GM10847 (cell line): ENCODE results near the gene JPH4.

Experiments
- POLR2A ChIP-seq: IDR thresholded peaks from 2 replicates; pipeline ENCODE4 v1.6.1; 2011; ENCODE audit not compliant: insufficient read length; ENCODE audit errors: extremely low read depth

Gene JPH4

DNA sequence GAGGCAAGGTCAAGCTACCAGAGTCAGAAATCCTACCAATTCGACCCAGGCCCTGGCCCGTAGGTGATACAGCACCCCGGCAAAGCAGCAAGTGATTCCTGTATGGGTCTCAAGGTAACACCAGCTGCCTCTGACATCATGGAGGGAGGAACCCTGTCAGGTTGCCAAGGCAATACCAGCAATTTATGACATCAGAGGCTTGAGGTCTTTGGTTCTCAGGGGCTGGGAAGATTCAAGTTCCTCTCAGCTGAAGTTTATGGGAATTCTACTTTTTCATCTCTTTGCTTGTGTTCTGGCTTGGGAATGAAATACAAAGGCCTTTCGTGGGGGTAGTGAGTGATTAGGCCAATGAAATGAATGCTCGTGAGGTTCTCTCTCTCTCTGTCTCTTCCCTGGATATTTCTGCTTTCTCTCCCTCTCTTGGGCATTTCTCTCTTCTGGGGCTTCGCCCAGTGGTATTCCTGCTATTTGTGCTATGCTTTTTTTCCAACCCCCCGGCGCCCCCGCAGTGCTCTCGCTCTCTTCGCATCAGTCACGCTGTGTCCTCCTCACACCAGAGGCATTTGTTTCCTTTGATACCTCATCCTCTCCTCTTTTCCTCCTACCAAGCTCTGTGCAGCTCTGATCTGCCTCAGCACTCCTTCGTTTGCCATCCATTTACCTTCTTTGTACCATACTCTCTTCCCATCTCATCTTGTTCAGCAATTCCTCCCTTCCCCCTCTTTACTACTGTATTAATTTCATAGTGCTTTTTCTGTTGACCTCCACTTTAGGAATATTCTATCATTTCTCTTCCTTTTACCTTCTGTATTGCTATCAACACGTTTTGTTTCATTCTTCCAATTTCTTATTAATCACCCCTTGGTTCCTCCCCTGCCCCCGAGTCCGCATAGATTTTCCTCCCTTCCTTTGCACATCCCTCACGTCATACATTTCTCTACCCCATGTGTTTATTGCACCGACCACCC lies 30.0 kb downstream of the JPH4 start:
- TF ChIP-seq POLR2A = no peak

DNA sequence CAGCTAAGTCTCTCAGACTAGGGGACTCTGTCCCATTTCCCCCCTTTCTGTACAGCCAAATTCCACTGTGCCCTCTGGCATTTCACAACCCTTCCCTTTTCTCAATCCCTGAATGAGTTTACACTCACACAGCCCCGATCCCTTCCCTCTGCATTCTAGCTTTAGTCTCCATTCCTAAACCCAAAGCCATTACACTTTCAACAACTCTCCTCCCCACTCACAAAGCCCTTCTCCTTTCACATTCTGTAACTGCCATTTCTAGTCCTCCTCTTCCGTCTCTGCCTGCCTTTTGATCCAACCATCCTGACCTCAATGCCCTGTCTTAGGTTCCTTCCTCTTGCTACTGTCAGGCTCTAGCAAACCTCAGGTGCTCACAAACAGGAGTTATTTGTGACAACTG lies 30.7 kb downstream of the JPH4 start:
- no peak for TF ChIP-seq POLR2A

DNA sequence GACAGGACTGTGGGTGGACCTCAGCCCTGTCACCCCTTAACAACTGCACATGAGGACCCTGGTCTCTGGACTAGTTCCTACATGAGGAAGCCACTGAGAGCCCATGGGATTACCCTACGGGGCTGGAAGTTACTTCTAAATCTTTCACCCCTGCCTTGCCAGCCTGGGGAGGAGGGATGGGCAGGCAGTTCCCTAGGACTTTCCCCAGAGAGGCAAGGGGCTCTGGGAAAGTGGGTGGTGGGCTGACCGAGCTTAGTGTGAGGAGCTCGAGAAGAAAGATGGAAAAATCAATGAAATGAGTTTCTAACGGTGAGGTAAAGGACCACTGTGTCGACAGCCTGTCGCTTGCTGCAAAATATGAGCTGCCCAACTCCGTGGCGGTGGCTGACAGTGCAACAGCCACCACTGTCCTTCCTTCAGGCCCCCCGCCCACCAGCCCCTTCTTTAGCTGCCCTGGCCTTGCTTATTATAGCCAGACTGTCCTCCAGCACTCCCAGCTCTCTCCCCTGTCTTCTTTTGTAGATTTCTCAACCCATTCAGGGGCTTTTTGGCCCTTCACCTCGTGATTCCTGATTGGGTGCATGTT lies 32.0 kb downstream of the JPH4 start:
- no peak for TF ChIP-seq POLR2A

DNA sequence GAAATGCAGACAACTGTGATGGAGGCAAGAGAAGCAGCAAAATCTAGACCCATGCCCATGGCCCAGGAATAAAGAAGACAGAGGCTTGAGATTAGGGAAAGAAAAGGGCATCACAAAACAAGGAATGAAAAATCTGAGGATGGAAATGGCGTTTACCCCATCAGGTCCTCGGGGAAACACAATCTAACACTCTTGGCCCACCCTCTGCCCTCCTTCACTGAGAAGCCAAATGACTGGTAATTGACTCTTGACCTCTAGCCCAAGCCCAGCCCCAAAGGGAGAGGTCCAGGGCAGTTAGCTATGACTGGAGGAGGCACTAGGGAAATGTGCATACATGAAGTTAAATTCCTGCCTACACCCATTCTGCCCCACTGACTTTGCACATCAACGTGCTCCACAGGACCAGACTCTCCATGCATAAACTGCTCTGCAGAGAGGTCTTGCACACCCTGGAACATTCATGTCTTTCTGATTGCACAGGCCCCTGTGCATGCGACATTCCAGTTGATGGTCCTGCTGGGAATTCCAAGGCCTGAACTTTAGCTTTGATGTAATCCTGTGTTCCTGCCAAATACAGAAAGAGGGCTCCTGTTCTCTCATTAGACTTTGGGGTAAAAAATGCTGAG lies 32.7 kb downstream of the JPH4 start:
- TF ChIP-seq POLR2A = no peak

DNA sequence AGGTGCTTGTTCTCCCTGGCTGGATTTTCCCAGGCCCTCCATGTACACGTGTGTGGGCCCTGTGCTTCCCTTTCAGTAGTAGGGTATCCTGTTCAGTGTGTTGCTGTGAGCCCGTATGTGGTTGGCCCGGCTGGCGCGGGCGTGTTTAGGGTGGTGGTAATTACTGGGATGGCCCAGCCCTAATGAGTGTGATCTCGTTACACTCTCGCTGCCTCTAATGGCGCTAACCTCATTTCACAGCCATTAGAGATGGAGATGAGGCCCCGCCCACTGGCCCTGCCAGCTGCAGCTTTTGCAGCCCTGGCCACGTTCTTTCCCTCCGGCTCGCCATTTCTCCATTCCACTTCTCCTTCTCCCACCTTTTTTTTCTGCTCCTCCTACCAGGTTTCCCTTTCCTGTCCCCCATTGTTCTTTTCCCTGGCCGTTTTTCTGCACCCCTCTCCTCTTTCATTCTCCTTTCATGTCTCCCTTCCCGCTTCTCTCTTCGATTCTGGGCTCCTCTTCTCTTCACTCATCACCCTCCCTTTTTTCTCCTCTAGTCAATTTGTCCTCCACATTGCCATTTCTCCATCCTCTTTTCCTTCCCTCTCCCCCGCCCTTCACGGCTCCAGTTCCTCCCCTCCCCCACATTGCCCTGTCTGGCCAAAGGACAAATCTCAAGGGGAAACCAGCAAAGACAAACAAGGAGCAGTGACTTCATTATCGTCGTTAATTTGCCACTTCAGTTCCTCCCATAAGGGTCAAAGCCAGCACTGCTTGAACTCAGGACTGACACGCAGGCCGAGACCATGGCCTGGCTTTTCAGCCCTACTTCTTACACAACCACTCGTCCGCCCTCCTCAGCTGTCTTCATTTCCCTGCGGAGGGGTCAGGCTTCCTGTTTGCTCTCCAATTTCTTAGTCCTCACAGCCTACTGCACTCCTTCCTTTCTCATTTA lies 33.8 kb downstream of the JPH4 start:
- TF ChIP-seq POLR2A = no peak

DNA sequence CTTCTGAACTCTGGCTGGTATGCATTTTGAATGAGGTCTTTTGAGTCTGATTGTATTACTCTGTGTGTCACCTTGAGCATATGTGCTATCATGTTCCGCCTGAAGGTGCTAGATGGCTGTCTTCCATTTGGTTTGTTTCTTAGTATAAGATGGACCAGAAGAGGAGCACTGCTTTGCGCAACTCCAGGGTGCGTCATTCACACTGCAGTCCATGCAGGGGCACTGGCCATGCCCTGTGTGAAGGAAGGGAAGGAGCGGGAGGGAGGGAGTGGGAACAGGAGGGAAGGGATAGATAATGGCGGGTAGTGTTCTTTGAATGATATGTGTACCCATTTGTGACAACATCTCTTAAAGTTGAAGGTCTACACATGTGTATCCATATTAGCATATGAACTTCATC lies 35.2 kb downstream of the JPH4 start:
- TF ChIP-seq POLR2A = no peak

DNA sequence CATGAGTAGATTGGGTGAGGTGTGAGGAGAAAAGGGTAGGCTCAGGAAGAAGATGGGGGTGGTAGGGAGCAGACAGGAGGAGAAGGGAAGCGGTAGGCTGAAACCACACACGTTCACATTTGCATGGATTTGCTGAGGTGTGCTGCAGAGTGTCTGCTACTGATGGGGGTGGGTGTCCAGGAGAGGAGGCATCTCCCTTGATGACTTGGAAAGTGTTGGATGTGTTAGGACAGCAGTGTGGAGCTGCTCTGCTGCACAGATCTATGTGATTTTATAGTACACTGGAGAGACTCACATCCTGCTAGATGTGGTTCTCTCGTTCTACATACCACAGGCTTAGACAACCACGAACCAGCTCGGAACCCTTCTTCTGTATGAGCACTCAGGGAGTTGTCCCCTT lies 36.3 kb downstream of the JPH4 start:
- no peak for TF ChIP-seq POLR2A

DNA sequence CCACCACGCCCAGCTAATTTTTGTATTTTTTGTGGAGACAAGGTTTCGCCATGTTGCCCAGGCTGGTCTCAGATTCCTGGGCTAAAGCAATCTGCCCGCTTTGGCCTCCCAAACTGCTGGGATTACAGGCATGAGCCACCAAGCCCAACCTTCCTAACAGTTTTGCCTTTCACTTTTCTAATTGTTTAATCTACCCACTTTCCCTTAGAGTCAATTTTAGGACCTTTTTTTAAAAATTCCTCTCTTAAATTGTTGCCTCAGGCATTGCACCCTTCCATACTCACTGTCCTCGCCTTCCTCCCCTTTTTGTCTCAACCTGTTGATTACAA lies 38.5 kb downstream of the JPH4 start:
- no peak for TF ChIP-seq POLR2A

DNA sequence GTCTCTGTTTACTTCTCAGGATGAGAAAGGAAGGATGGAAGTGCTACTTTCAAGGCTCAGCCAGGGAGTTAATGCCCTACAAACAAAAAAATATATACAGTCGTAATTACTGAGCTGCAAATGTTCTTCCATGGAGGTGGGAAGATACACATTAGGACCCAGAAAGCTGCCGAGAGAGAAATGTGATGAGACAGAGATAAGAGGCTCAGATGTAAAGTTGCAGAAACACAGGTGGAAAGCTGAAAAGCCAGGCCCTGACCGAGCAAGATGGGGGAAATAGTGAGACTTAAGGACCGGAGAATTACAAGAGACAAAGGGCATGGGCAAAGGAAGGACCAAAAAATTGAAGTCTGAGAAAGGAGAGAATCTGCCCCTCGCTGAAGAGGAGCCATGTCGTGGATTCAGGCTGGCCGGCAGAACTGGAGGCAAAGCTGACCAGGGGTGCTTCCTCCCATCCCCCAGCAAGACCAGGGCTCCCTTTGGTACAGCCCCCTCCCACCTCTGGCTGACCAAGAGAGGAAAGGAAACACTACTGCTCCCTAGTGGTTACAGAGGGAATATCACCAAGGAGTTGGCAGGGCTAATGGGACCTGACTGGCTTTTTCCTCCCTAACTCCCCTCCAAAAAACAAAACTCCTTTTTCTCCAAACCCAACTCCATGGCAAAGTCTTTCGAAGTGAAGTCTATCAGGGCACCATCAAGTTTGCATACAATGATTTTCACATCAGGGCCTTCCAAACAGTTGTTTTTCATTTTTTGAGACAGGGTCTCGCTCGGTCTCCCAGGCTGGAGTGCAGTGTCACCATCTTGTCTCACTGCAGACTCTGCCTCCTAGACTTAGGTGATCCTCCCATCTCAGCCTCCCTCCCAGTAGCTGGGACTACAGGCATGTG lies 39.1 kb downstream of the JPH4 start:
- TF ChIP-seq POLR2A = no peak

DNA sequence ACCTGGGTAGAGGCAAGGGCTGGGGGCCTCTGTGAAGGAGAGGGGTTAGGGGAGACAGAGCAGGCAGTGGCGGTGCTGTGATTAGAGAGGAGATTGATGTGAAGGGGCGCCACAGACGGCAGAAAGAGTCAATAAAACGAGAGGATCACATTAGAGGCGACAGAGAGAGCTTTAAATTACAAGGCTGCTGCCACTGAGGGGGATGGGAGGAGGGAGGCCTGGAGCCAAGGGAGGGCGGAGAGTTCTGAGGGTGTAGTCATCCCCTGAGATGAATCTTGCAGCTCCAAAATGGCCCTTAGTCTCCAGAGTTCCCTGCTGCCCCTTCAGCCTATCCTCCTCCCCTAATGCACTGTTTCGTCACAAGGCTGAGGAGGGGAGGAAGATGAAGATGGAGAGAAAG lies 39.8 kb downstream of the JPH4 start:
- no peak for TF ChIP-seq POLR2A

DNA sequence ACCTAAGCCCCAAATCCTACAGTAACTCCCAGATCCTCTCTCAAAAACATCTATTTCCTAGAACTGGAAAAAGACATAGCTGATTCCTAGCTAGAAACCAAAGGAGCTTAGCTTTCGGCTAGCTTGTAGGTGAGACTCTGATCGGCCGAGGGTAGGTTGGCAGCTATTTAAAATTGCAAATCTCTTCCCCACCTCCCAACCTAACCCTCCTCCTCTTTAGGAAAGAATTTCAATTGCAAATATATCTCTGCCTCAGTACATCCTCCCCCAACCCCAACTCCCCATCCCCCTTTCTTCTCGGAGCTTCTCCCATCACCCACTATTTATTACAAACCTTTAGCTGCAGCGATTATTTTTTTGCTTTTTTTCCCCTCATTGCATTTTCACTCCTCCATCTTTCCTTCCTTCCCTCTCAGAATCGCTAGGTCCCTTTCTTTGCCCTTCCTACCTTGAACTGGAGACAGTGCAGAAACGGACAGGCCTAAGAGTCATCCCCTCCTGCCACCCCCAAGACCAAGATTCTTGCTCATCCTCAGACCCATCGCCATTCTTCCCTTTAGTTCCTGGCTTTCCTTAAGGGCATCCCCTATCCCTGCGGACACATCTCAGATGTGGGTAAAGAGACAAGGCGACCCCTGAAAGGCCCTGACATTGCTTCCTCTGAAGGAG lies 40.4 kb downstream of the JPH4 start:
- no peak for TF ChIP-seq POLR2A

DNA sequence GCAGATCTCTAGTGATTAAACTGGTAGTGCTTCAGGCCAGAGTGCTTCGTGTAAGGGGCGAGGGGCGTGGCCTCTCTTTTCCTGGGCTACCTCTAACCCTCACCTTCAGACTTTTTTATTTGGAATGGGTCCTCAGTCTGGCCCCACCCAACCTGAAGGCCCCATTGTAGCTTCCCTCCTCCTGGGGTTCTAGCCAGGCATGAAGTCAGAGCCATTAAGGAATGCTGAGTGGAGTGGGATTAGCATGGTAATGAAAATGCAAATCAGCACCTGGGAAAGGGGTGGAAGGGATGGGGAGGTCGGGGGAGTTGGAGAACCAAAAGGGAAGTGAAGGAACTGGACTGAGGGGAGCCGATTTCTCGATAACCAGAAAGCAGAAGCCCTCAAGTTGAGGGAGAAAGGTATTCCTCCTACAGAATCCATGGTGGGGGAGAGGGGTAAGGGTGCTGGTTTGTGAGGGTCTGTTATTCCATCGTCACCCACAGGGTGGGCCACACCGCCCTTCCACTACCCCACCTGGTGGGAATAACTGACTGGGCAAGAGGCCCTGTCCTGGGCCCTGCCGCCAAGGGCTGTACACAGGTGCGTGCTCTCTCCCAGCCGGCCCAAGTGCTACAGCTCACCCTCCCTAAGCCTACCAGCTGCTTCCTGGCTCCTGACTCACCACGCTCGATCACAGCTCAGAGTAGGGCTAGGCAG lies 41.1 kb downstream of the JPH4 start:
- no peak for TF ChIP-seq POLR2A

DNA sequence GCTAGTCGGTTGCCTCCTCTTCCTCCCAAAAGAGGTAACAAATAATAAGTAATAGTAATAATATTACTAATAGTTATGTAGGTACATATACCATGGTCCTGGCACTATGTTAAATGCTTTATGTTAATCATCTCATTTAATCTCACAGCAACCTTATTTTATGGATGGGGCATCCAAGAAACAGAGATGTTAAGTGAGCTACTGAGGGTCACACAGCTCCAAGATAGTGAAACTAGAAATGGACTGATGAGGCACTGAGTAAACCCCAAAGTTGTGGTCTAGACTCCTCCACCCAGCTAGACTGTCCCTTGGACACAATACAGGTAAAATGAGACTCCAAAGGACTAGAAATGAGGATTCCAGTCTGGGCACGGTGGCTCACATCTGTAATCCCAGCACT lies 42.1 kb downstream of the JPH4 start:
- no peak for TF ChIP-seq POLR2A
